ENCODE results near the gene SCUBE2.

The SCUBE2 gene

DNA sequence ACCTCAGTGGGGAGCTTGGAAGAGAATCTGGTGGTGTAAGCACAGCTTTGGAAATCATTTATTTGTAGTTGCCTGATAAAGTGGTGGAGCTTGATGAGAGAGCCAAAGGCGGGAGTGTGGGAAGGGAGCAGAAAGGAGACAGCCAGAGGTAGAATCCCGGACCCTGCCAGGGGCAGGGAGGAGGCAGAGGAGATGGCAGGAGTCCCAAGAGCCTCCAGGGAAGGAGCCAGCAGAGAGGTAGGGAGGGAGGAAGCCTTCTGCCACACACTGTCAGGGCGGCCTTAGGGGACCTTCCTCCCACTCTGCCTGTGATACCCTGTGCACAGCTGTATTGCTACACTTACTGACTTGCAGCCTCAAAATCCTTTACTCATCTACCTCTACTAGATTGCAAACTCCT is 15.4 kb downstream of the SCUBE2 start:
- peaks cover 38% of the 10 kb centered on the region for H3K27me3 ChIP-seq
- H3K36me3 ChIP-seq, result no peaks in the 10 kb centered on the region
- H3K4me3 ChIP-seq (ENCODE audit: low read depth in 1 of 2, low read length in 1 of 2), result no peak overlapping the region
- TF ChIP-seq, protein P1, sequence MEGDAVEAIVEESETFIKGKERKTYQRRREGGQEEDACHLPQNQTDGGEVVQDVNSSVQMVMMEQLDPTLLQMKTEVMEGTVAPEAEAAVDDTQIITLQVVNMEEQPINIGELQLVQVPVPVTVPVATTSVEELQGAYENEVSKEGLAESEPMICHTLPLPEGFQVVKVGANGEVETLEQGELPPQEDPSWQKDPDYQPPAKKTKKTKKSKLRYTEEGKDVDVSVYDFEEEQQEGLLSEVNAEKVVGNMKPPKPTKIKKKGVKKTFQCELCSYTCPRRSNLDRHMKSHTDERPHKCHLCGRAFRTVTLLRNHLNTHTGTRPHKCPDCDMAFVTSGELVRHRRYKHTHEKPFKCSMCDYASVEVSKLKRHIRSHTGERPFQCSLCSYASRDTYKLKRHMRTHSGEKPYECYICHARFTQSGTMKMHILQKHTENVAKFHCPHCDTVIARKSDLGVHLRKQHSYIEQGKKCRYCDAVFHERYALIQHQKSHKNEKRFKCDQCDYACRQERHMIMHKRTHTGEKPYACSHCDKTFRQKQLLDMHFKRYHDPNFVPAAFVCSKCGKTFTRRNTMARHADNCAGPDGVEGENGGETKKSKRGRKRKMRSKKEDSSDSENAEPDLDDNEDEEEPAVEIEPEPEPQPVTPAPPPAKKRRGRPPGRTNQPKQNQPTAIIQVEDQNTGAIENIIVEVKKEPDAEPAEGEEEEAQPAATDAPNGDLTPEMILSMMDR (IDR thresholded peaks at IDR 0.05), result no peak
- H3K27ac ChIP-seq, result no peak overlapping the region
- no peaks in the 10 kb centered on the region for H3K4me1 ChIP-seq (ENCODE audit: control insufficient read depth in 1 of 2, insufficient read depth in 1 of 2, low read depth in 1 of 2, low read length in 1 of 2)
- H3K9me3 ChIP-seq, result no peaks in the 10 kb centered on the region

DNA sequence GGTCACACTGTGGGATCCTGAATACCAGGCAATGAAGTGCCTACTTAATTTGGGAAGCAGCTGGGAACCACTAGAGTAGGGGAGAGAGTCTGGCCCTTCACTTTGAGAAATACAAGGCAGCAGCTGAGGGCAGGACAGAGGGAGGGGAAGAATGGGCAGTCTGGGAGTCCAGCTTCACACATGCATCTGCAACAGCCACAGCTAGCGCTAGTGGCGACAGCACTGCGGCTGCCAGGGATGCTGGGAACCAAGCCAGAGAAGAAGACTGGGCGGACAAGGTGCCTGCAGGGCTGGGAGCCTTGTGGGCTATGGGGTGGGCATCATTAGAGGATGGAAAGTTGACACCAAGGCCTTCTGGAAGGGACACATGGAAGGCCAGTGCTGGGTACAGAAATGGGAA is 15.8 kb downstream of the SCUBE2 start:
- Histone ChIP-seq H3K9me3 (no peaks in the 10 kb centered on the region), H3K27me3 (peaks cover 38% of the 10 kb centered on the region), H3K27ac (no peak overlapping the region), H3K4me1 (ENCODE audit: control insufficient read depth in 1 of 2, insufficient read depth in 1 of 2, low read depth in 1 of 2, low read length in 1 of 2) (no peaks in the 10 kb centered on the region), H3K36me3 (no peaks in the 10 kb centered on the region), H3K4me3 (ENCODE audit: low read depth in 1 of 2, low read length in 1 of 2) (no peak overlapping the region)
- TF ChIP-seq, protein P1 (IDR thresholded peaks at IDR 0.05), result no peak

DNA sequence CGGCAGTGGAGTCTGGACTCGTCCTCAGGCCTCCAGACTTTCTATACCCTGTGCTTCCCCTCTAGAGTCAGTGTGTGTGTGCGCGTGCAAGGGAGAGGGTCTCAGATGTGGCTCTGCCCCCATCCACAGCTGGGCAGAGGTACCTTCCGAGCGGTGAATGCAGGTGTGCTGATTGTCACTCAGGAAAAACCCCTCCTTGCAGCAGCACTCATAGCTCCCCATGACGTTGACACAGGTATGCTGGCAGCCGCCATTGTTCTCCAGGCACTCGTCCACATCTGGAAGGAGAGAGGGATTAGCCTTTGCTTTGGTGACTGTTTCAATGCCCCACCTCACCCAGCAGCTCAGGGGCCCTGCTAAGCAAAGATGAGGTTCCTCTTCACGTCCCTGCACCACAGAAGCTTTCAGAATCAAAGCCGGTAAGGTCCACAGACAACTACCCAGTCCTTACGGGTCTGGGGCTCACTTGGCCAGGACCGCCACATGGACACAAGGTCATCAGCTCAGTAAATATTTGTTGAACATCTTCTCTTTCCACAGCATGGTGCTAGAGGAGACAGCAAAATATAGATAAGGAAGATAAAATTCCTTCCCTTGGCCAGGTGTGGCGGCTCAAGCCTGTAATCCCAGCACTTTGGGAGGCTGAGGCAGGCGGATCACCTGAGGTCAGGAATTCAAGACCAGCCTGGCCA is 16.9 kb downstream of the SCUBE2 start:
- H3K4me3 ChIP-seq (ENCODE audit: low read depth in 1 of 2, low read length in 1 of 2), result no peak overlapping the region
- H3K27me3 ChIP-seq, result peaks cover 33% of the 10 kb centered on the region
- no peaks in the 10 kb centered on the region for H3K36me3 ChIP-seq
- TF ChIP-seq, protein P1 (IDR thresholded peaks at IDR 0.05), result no peak
- no peaks in the 10 kb centered on the region for H3K4me1 ChIP-seq (ENCODE audit: control insufficient read depth in 1 of 2, insufficient read depth in 1 of 2, low read depth in 1 of 2, low read length in 1 of 2)
- no peaks in the 10 kb centered on the region for H3K9me3 ChIP-seq
- H3K27ac ChIP-seq, result no peak overlapping the region

DNA sequence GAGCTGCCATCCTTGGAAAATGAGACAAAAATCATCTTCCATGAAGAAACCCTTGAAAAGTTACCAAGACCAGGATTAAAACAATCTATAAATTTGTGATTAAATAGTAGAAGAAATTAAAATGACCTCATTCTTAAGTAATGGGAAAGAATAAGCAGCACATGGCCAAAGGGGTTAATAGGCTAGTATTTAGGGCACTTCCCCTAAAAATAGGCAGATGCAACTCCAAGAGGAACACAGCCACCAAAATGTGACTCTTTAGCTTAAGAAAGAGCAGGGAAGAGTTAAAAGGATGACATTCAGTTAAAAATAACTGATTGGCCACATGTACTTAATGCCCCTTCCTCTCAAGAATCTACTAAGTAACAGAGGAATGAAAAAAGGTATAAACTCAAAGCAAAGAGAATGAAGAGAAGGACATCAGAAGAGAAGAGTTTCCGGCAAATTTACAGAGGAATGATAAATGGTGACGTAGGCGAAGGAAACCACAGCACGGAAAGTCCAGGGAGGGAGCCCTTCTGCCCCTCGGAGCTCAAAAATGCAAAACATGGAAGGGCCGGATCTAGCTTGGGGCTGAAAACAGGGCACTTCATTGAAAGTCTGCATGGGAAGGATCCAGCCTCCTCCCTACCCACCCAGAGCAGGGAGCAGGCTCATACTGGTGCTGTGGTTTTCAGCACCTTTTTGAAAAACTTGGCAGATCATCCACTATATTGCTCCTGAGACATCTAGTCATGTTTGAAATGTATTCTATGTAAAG is 17.8 kb downstream of the SCUBE2 start:
- no peak overlapping the region for H3K4me3 ChIP-seq (ENCODE audit: low read depth in 1 of 2, low read length in 1 of 2)
- TF ChIP-seq, protein P1 (IDR thresholded peaks at IDR 0.05), result no peak
- no peaks in the 10 kb centered on the region for H3K9me3 ChIP-seq
- no peak overlapping the region for H3K27ac ChIP-seq
- H3K36me3 ChIP-seq, result no peaks in the 10 kb centered on the region
- peaks cover 33% of the 10 kb centered on the region for H3K27me3 ChIP-seq
- H3K4me1 ChIP-seq (ENCODE audit: control insufficient read depth in 1 of 2, insufficient read depth in 1 of 2, low read depth in 1 of 2, low read length in 1 of 2), result no peaks in the 10 kb centered on the region

DNA sequence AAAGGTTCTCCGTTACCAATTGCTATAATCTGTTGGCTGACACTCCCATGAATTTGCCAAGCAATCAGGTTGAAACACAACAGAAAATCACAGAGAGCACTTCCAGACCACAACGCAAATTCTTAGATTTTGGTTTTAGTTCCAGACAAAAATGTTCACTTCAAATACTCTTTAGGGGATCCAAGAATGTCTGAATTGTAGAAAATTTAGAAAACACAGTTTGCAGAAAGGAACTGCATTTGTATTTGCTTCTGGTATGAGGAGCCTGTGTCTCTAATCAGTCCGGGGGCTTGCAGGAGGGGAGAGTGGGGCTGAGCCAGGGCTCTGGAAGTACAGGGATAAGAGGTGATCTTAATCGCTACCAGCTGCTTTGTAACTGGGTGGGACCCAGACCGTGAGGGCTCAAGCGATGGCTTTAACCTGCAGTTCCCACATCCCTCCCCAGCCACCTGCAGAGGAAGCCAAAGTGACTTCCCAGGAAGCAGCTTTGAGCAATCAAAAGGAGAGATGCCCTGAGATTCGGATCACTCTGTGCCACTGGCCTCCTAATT is 18.7 kb downstream of the SCUBE2 start:
- H3K4me1 ChIP-seq (ENCODE audit: control insufficient read depth in 1 of 2, insufficient read depth in 1 of 2, low read depth in 1 of 2, low read length in 1 of 2), result no peaks in the 10 kb centered on the region
- H3K36me3 ChIP-seq, result no peaks in the 10 kb centered on the region
- H3K27ac ChIP-seq, result no peak overlapping the region
- H3K9me3 ChIP-seq, result no peaks in the 10 kb centered on the region
- H3K4me3 ChIP-seq (ENCODE audit: low read depth in 1 of 2, low read length in 1 of 2), result no peak overlapping the region
- TF ChIP-seq, protein P1 (IDR thresholded peaks at IDR 0.05), result no peak
- peaks cover 28% of the 10 kb centered on the region for H3K27me3 ChIP-seq

Measured in neutrophil (primary cell).